MCF 10A (cell line): ENCODE results near the gene PTCD2. TPM values are rescaled to one million over a fixed set of nuclear protein-coding genes. Genes with fewer than 3 reads are reported as not detected.

Source experiments
- BruUV-seq: library from RNA; stranded (reverse); fragments of 400-500 nt; replicated peaks from 2 replicates; lab custom pipeline; 2021; lab: Mats Ljungman, UMichigan
- CTCF ChIA-PET: fragments of 300-600 bp; sonication (Branson Sonifier 250); formaldehyde crosslinking; extraction: SDS; loops from one replicate; lab custom pipeline; 2021; ENCODE audit warnings: antibody characterized with exemption, inconsistent platforms; lab: Yijun Ruan, JAX
- POLR2A ChIA-PET: fragments of 300-600, 350-650 bp; sonication (Branson Sonifier 250); formaldehyde crosslinking; extraction: SDS; loops from one replicate; lab custom pipeline; 2020; ENCODE audit warnings: antibody characterized with exemption, inconsistent platforms; lab: Yijun Ruan, JAX
- DNase-seq: peaks from one replicate; pipeline ENCODE4 v3.0.0-alpha.2; 2018; ENCODE audit not compliant: unreplicated experiment
- H3K27ac Mint-ChIP-seq: one replicate; pipeline ENCODE4 v1.8.0; 2022; ENCODE audit warnings: mild to moderate bottlenecking, low read depth, mixed read lengths; ENCODE audit not compliant: unreplicated experiment
- H3K27me3 Mint-ChIP-seq: one replicate; pipeline ENCODE4 v1.8.0; 2022; ENCODE audit warnings: mixed read lengths; ENCODE audit not compliant: insufficient read depth, unreplicated experiment
- H3K36me3 Mint-ChIP-seq: one replicate; pipeline ENCODE4 v1.8.0; 2022; ENCODE audit warnings: mild to moderate bottlenecking, moderate library complexity, mixed read lengths; ENCODE audit not compliant: insufficient read depth, unreplicated experiment
- H3K4me1 Mint-ChIP-seq: one replicate; pipeline ENCODE4 v1.8.0; 2022; ENCODE audit warnings: mixed read lengths; ENCODE audit not compliant: insufficient read depth, unreplicated experiment
- H3K4me3 Mint-ChIP-seq: one replicate; pipeline ENCODE4 v1.8.0; 2022; ENCODE audit warnings: mild to moderate bottlenecking, moderate library complexity, mixed read lengths; ENCODE audit not compliant: unreplicated experiment
- H3K9me3 Mint-ChIP-seq: one replicate; pipeline ENCODE4 v1.8.0; 2022; ENCODE audit warnings: mixed read lengths; ENCODE audit not compliant: unreplicated experiment
- CTCF ChIP-seq: fragments of 200-600 bp; IDR thresholded peaks from one replicate; pipeline ENCODE4 v1.8.0; 2022; ENCODE audit warnings: antibody characterized with exemption, mild to moderate bottlenecking; ENCODE audit not compliant: unreplicated experiment
- intact Hi-C: fragments of 100-400 bp; cut with micrococcal nuclease; formaldehyde crosslinking; loops from 2 replicates; pipeline ENCODE4 v1.14.1; 2022
- total RNA-seq: library from RNA; stranded (reverse); gene quantifications from 2 replicates; pipeline ENCODE4 v1.2.3, GENCODE V29; 2022

PTCD2 gene
- total RNA-seq, 1 experiment from 2014 or later = 20.3 TPM

GRCh38 chr5:72387985-72388384 is 67.8 kb downstream of the PTCD2 start:
- H3K9me3 Mint-ChIP-seq = no peaks in the 10 kb centered on the region
- peak overlapping the region; percentile 91 for H3K27ac Mint-ChIP-seq
- ChIA-PET CTCF (interaction anchor here (0.6 to 2.6 kb wide), 10 partner anchors 8 to 430 kb away, joined by 3 to 12 read pairs (median 4); no protein-coding TSS in a partner anchor), POLR2A (interaction anchor here (0.7 to 3.6 kb wide), 20 partner anchors 10 to 454 kb away, joined by 3 to 41 read pairs (median 4); partner anchors contain the start of genes MRPS27 and PTCD2)
- peak; percentile 71 for DNase-seq
- H3K36me3 Mint-ChIP-seq = no peaks in the 10 kb centered on the region
- H3K27me3 Mint-ChIP-seq = no peaks in the 10 kb centered on the region
- intact Hi-C loops = no loop called here
- no TSS peak for BruUV-seq
- H3K4me1 Mint-ChIP-seq = peaks cover 65% of the 10 kb centered on the region
- peak overlapping the region; percentile 20 for H3K4me3 Mint-ChIP-seq
- no peak for TF ChIP-seq CTCF

- Mint-ChIP-seq H3K4me3 (peak overlapping the region; percentile 20), H3K27ac (peak overlapping the region; percentile 91), H3K36me3 (no peaks in the 10 kb centered on the region), H3K27me3 (no peaks in the 10 kb centered on the region), H3K9me3 (no peaks in the 10 kb centered on the region), H3K4me1 (peaks cover 65% of the 10 kb centered on the region)
- DNase-seq = peak; percentile 76
- CTCF ChIA-PET = interaction anchor here (0.8 to 2.6 kb wide), 6 partner anchors 10 to 429 kb away, joined by 3 to 12 read pairs (median 6); no protein-coding TSS in a partner anchor
- TF ChIP-seq CTCF = no peak
- intact Hi-C loops = no loop called here
- BruUV-seq = no TSS peak
- POLR2A ChIA-PET = interaction anchor here (0.9 to 3.6 kb wide), 14 partner anchors 9 to 429 kb away, joined by 3 to 41 read pairs (median 7); no protein-coding TSS in a partner anchor
Observed at GRCh38 chr5:72388646-72389045, 68.5 kb downstream of the PTCD2 start.

GRCh38 chr5:72390836-72391235 is 70.7 kb downstream of the PTCD2 start:
- TF ChIP-seq CTCF = no peak
- BruUV-seq = no TSS peak
- Mint-ChIP-seq H3K4me3 (no peak overlapping the region), H3K36me3 (no peaks in the 10 kb centered on the region), H3K27me3 (no peaks in the 10 kb centered on the region), H3K9me3 (no peaks in the 10 kb centered on the region), H3K4me1 (peaks cover 57% of the 10 kb centered on the region), H3K27ac (peak overlapping the region; percentile 55)
- ChIA-PET CTCF (interaction anchor here (2.7 to 3.7 kb wide), 2 partner anchors 12 kb away, joined by 13 to 19 read pairs; no protein-coding TSS in a partner anchor), POLR2A (interaction anchor here (1.0 to 6.7 kb wide), 8 partner anchors 12 to 458 kb away, joined by 3 to 60 read pairs (median 6); no protein-coding TSS in a partner anchor)
- intact Hi-C loops = no loop called here
- DNase-seq = no peak

GRCh38 chr5:72392326-72392733 is 72.2 kb downstream of the PTCD2 start:
- DNase-seq = peak; percentile 55
- no TSS peak for BruUV-seq
- ChIA-PET POLR2A (interaction anchor here (0.8 to 6.7 kb wide), 14 partner anchors 10 to 458 kb away, joined by 3 to 60 read pairs (median 4); no protein-coding TSS in a partner anchor), CTCF (interaction anchor here (1.0 to 3.7 kb wide), 5 partner anchors 9 to 132 kb away, joined by 3 to 19 read pairs (median 7); no protein-coding TSS in a partner anchor)
- peak overlapping the region; percentile 78 for H3K27ac Mint-ChIP-seq
- no peaks in the 10 kb centered on the region for H3K36me3 Mint-ChIP-seq
- H3K4me3 Mint-ChIP-seq = no peak overlapping the region
- no peaks in the 10 kb centered on the region for H3K27me3 Mint-ChIP-seq
- H3K4me1 Mint-ChIP-seq = peaks cover 46% of the 10 kb centered on the region
- intact Hi-C loops = no loop called here
- H3K9me3 Mint-ChIP-seq = no peaks in the 10 kb centered on the region
- no peak for TF ChIP-seq CTCF
